GM12878 (cell line): ENCODE measurements around the gene FOSB. TPM values are rescaled to one million over a fixed set of nuclear protein-coding genes. Genes with fewer than 3 reads are reported as not detected.

ENCODE experiments used
- BCL11A ChIP-seq: IDR thresholded peaks from 2 replicates; pipeline ENCODE4 v1.6.1; 2011; ENCODE audit warnings: low read depth, low read length
- EP300 ChIP-seq, 2 experiments: fragments of 150-350 bp in 1 of 2; IDR thresholded peaks; 2 replicates each; pipeline ENCODE4 v1.6.1; 2011 to 2012; ENCODE audit warnings: low read depth in 2 of 2, low read length in 2 of 2, borderline replicate concordance in 1 of 2, improper control_type of control experiment in 1 of 2, inconsistent platforms in 1 of 2; ENCODE audit not compliant: control insufficient read depth in 1 of 2
- FOXM1 ChIP-seq: IDR thresholded peaks from 2 replicates; pipeline ENCODE4 v1.6.1; 2012; ENCODE audit warnings: low read depth, mild to moderate bottlenecking, inconsistent platforms, low read length, moderate library complexity
- POU2F2 ChIP-seq: IDR thresholded peaks from 3 replicates; pipeline ENCODE4 v1.6.1; 2011; ENCODE audit warnings: low read depth, mild to moderate bottlenecking, low read length, borderline replicate concordance
- RAD21 ChIP-seq: IDR thresholded peaks from 2 replicates; pipeline ENCODE4 v1.6.1; 2011; ENCODE audit warnings: mild to moderate bottlenecking, low read depth, low read length, moderate library complexity; ENCODE audit not compliant: insufficient read depth
- RUNX3 ChIP-seq: IDR thresholded peaks from 2 replicates; pipeline ENCODE4 v1.6.1; 2012; ENCODE audit warnings: low read length, inconsistent platforms
- SP1 ChIP-seq: IDR thresholded peaks from one replicate; pipeline ENCODE4 v1.6.1; 2011; ENCODE audit warnings: low read depth, low read length
- TCF3 ChIP-seq: IDR thresholded peaks from 2 replicates; pipeline ENCODE4 v1.6.1; 2012; ENCODE audit warnings: low read depth, mild to moderate bottlenecking, low read length, borderline replicate concordance; ENCODE audit not compliant: insufficient read depth
- WRNIP1 ChIP-seq: IDR thresholded peaks from 2 replicates; pipeline ENCODE4 v1.6.1; 2011; ENCODE audit warnings: low read depth, low read length, improper control_type of control experiment, borderline replicate concordance
- polyA plus RNA-seq, 11 experiments: library from polyadenylated mRNA; depleted of rRNA in 4 of 11; unstranded in 6 of 11; stranded (reverse) in 5 of 11; fragments of >200 nt; fragmentation: Nextera tagmentation in 4 of 11; fragmentation: Illumina TruSeq in 1 of 11; extraction: Ambion mirVana in 4 of 11; extraction: Trizol in 1 of 11; gene quantifications; 1 replicate in 1 of 11; 2 replicates in 10 of 11; pipeline versions ENCODE4 v1.2.1 to v1.2.3, GENCODE V29; 2011 to 2016; ENCODE audit warnings: inconsistent platforms in 2 of 11, missing spikeins in 2 of 11, low read depth in 1 of 11
- total RNA-seq, 4 experiments: library from RNA; depleted of rRNA in 3 of 4; stranded (reverse); fragments of >200 nt in 3 of 4; fragmentation: Illumina TruSeq in 1 of 4; extraction: Trizol in 1 of 4; gene quantifications; 2 replicates each; pipeline versions ENCODE4 v1.2.1 to v1.2.3, GENCODE V29; 2013 to 2021
- TF ChIP-seq, protein P1 (sequence below): fragments of 450-650 bp; IDR thresholded peaks from 2 replicates; pipeline ENCODE4 v1.6.1; 2017; ENCODE audit warnings: borderline replicate concordance
- TF ChIP-seq, protein P2 (sequence below): fragments of 450-650 bp; IDR thresholded peaks from 2 replicates; pipeline ENCODE4 v1.6.1; 2016; ENCODE audit warnings: mild to moderate bottlenecking

FOSB gene
- total and polyA plus RNA-seq, 10 of the 15 experiments (the other 5 are each of a cell fraction or from before 2014, with no cell fraction given): 0.06 to 0.56 (median 0.26) TPM

DNA sequence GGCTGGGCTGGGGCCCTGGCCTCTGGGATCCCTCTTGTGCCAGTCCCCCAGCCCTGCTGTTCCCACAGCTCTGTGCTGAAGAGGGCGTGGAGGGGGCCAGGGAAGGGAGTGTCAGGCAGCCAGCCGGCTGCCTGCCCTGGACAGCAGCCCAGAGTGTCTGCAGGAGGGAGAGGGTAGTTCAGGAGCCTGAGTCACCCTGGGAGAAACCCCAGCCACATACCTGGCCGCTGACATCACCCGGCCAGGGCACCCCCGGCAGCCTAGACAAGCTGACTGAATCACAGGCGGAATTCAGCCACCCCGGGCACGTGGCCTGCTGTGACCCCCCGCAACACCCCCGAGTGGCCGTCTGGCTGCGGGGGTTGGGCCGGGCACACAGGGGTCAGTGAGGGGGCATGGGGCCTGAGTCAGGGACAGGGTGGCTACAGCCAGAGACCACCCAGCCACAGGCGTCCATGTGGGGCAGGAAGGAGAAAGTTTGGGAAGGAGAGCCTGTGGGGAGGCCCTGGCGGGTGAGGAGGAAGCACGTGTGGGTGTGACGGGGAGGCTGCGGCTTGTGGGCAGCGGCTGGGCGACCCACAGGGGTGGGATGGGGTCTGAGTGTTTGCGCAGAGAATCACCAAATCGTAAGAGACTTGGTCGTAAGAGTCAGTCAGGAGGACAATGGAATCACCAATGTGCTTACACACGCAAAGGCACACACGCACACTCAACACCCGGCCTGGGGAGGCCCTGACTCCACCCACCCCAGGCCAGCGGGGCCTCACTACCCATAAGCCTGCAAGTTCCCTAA lies 11.9 kb upstream of the FOSB start (continued):
- TF ChIP-seq, protein P1, sequence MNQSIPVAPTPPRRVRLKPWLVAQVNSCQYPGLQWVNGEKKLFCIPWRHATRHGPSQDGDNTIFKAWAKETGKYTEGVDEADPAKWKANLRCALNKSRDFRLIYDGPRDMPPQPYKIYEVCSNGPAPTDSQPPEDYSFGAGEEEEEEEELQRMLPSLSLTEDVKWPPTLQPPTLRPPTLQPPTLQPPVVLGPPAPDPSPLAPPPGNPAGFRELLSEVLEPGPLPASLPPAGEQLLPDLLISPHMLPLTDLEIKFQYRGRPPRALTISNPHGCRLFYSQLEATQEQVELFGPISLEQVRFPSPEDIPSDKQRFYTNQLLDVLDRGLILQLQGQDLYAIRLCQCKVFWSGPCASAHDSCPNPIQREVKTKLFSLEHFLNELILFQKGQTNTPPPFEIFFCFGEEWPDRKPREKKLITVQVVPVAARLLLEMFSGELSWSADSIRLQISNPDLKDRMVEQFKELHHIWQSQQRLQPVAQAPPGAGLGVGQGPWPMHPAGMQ: no peak
- TF ChIP-seq FOXM1 (no peak), RAD21 (no peak), TCF3 (no peak), RUNX3 (peak; percentile 68), WRNIP1 (no peak), BCL11A (no peak), EP300 (IDR thresholded peaks at IDR 0.05; ENCODE audit: borderline replicate concordance in 1 of 2, control insufficient read depth in 1 of 2, low read depth in 2 of 2, low read length in 2 of 2) (no peak), POU2F2 (no peak), SP1 (no peak)
- TF ChIP-seq, protein P2, sequence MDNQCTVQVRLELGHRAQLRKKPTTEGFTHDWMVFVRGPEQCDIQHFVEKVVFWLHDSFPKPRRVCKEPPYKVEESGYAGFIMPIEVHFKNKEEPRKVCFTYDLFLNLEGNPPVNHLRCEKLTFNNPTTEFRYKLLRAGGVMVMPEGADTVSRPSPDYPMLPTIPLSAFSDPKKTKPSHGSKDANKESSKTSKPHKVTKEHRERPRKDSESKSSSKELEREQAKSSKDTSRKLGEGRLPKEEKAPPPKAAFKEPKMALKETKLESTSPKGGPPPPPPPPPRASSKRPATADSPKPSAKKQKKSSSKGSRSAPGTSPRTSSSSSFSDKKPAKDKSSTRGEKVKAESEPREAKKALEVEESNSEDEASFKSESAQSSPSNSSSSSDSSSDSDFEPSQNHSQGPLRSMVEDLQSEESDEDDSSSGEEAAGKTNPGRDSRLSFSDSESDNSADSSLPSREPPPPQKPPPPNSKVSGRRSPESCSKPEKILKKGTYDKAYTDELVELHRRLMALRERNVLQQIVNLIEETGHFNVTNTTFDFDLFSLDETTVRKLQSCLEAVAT: 0 out of 2 replicates have a peak, but pooled peaks have one; percentile 9
